Smooth muscle cell (in vitro differentiated cells): Measurements from ENCODE around the gene ZBTB40. TPM values are rescaled to one million over a fixed set of nuclear protein-coding genes. Genes with fewer than 3 reads are reported as not detected.

Experiments used
- DNase-seq: peaks from one replicate; lab custom pipeline; 2025; ENCODE audit not compliant: unreplicated experiment; lab: John Stamatoyannopoulos, UW
- H2AFZ ChIP-seq: fragments of 200-600 bp; sonication (generic); 2 replicates; pipeline ENCODE4 v1.6.0; 2016; ENCODE audit warnings: antibody characterized with exemption, low read depth, mild to moderate bottlenecking
- H3F3A ChIP-seq: fragments of 200-600 bp; sonication (generic); 2 replicates; pipeline ENCODE4 v1.6.0; 2017; ENCODE audit warnings: antibody characterized with exemption, low read depth
- H3K27ac ChIP-seq: fragments of 200-600 bp; sonication (generic); 2 replicates; pipeline ENCODE4 v1.5.1; 2016; ENCODE audit warnings: low read depth, mild to moderate bottlenecking
- H3K27me3 ChIP-seq: fragments of 200-600 bp; sonication (generic); 2 replicates; pipeline ENCODE4 v1.6.1; 2016; ENCODE audit warnings: low read depth, mild to moderate bottlenecking
- H3K36me3 ChIP-seq: fragments of 200-600 bp; sonication (generic); 2 replicates; pipeline ENCODE4 v1.5.1; 2016; ENCODE audit warnings: low read depth
- H3K4me1 ChIP-seq: fragments of 200-600 bp; sonication (generic); 2 replicates; pipeline ENCODE4 v1.5.1; 2016; ENCODE audit warnings: low read depth
- H3K4me2 ChIP-seq: fragments of 200-600 bp; sonication (generic); 2 replicates; pipeline ENCODE4 v1.6.0; 2016; ENCODE audit warnings: mild to moderate bottlenecking
- H3K4me3 ChIP-seq: fragments of 200-600 bp; sonication (generic); 2 replicates; pipeline ENCODE4 v1.5.1; 2016; ENCODE audit warnings: mild to moderate bottlenecking
- H3K79me2 ChIP-seq: fragments of 200-600 bp; sonication (generic); 2 replicates; pipeline ENCODE4 v1.6.0; 2016; ENCODE audit warnings: low read depth, mild to moderate bottlenecking
- H3K9ac ChIP-seq: fragments of 200-600 bp; sonication (generic); 2 replicates; pipeline ENCODE4 v1.6.0; 2016; ENCODE audit warnings: low read depth
- H3K9me3 ChIP-seq: fragments of 200-600 bp; sonication (generic); replicated peaks from 2 replicates; pipeline ENCODE4 v1.5.1; 2016; ENCODE audit warnings: low read depth
- H4K20me1 ChIP-seq: fragments of 200-600 bp; sonication (generic); 2 replicates; pipeline ENCODE4 v1.6.0; 2016; ENCODE audit warnings: low read depth
- WGBS: methylation state at CpG from one replicate; pipeline ENCODE4 v1.1.7; 2016; ENCODE audit warnings: low lambda C conversion rate; 5-methylcytosine and 5-hydroxymethylcytosine counted together
- polyA plus RNA-seq: library from polyadenylated mRNA; unstranded; fragments of >200 nt; fragmentation: Nextera tagmentation; extraction: Ambion mirVana; gene quantifications from 2 replicates; pipeline ENCODE4 v1.2.1, GENCODE V29; 2016
- total RNA-seq: library from RNA; depleted of rRNA; stranded (reverse); fragments of >200 nt; gene quantifications from 2 replicates; pipeline ENCODE4 v1.2.3, GENCODE V29; 2014
- TF ChIP-seq, protein P1 (sequence below): fragments of 200-600 bp; sonication (generic); IDR thresholded peaks from 2 replicates; pipeline ENCODE4 v1.5.1; 2017; ENCODE audit warnings: borderline replicate concordance, mild to moderate bottlenecking, antibody characterized with exemption; ENCODE audit not compliant: insufficient read depth, poor library complexity, severe bottlenecking

ZBTB40 gene
- total and polyA plus RNA-seq, 2 experiments from 2014 or later: 4.1 to 14.6 TPM

- H3K27me3 ChIP-seq: no peaks in the 10 kb centered on the region
- no peaks in the 10 kb centered on the region for H3K79me2 ChIP-seq
- H4K20me1 ChIP-seq: no peaks in the 10 kb centered on the region
- TF ChIP-seq, protein P1, sequence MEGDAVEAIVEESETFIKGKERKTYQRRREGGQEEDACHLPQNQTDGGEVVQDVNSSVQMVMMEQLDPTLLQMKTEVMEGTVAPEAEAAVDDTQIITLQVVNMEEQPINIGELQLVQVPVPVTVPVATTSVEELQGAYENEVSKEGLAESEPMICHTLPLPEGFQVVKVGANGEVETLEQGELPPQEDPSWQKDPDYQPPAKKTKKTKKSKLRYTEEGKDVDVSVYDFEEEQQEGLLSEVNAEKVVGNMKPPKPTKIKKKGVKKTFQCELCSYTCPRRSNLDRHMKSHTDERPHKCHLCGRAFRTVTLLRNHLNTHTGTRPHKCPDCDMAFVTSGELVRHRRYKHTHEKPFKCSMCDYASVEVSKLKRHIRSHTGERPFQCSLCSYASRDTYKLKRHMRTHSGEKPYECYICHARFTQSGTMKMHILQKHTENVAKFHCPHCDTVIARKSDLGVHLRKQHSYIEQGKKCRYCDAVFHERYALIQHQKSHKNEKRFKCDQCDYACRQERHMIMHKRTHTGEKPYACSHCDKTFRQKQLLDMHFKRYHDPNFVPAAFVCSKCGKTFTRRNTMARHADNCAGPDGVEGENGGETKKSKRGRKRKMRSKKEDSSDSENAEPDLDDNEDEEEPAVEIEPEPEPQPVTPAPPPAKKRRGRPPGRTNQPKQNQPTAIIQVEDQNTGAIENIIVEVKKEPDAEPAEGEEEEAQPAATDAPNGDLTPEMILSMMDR: no peak
- H3K4me2 ChIP-seq: no peak overlapping the region
- H3K9ac ChIP-seq: no peak overlapping the region
- H3K4me3 ChIP-seq: no peak overlapping the region
- no peaks in the 10 kb centered on the region for H3K4me1 ChIP-seq
- no peaks in the 10 kb centered on the region for H3K36me3 ChIP-seq
- peaks cover 15% of the 10 kb centered on the region for H3F3A ChIP-seq
- H3K9me3 ChIP-seq: peaks cover 9% of the 10 kb centered on the region
- no peak overlapping the region for H2AFZ ChIP-seq
- 52% methylated on average over 4 of the region's 4 CpGs for WGBS
- H3K27ac ChIP-seq: no peak overlapping the region
- DNase-seq: no peak
These were observed 8.3 kb upstream of the ZBTB40 start for GRCh38 chr1:22443332-22443731.

DNA sequence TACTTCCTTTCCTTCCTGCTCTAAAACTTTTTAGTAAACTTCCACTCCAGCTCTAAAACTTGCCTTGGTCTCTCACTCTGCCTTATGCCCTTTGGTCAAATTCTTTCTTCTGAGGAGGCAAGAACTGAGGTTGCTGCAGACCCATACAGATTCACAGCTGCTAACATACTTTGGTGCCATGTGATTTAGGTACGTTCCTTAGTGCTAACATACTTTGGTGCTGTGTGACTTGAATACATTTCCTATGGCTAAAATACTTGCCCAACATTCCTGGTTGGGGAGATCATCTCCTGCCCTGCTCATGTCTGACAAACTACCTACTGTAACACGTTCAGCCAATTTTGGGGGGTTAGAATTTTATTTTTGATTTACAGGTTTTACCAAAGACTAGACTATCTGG is 6.8 kb upstream of the ZBTB40 start:
- Histone ChIP-seq H3K4me2 (no peak overlapping the region), H3K36me3 (no peaks in the 10 kb centered on the region), H3K4me1 (no peaks in the 10 kb centered on the region), H3K79me2 (no peaks in the 10 kb centered on the region), H3K4me3 (no peak overlapping the region), H3K9me3 (peaks cover 9% of the 10 kb centered on the region), H4K20me1 (no peaks in the 10 kb centered on the region), H3K27me3 (no peaks in the 10 kb centered on the region), H2AFZ (no peak overlapping the region), H3K27ac (no peak overlapping the region), H3K9ac (no peak overlapping the region), H3F3A (peaks cover 17% of the 10 kb centered on the region)
- no peak for DNase-seq
- WGBS: 92% methylated on average over 2 of the region's 2 CpGs
- TF ChIP-seq, protein P1: no peak

DNA sequence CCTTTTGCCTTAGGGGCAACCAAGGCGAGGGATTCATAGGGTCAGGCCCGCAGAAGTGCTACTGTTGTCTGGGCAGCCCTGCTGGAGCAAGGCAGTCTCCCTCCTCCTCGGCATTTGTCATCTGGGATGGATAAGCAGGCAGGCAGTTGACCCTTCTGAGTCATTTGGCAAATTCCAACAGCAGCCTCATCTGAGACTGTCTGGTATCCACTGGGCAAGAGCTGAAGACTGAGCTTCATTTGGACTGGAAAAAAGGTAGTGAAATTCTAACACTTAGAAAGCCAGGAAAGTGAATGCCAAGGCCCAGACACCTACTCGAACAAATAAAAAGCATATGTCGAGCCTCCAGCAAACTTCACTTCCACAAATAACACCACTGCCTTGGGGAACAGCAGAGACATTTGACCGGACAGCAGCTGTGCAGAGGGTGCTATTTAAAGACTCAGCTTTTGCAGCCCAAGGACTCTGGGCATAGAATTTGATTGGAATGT is 4.0 kb upstream of the ZBTB40 start:
- peak overlapping the region; percentile 34 for H3K4me2 ChIP-seq
- no peaks in the 10 kb centered on the region for H3K9me3 ChIP-seq
- no peaks in the 10 kb centered on the region for H3K27me3 ChIP-seq
- WGBS: 21% methylated on average over 6 of the region's 6 CpGs
- peaks cover 17% of the 10 kb centered on the region for H3F3A ChIP-seq
- peak overlapping the region; percentile 75 for H3K27ac ChIP-seq
- TF ChIP-seq, protein P1: no peak
- DNase-seq: no peak
- H3K4me1 ChIP-seq: peaks cover 3% of the 10 kb centered on the region
- H3K79me2 ChIP-seq: no peaks in the 10 kb centered on the region
- H3K9ac ChIP-seq: no peak overlapping the region
- H4K20me1 ChIP-seq: no peaks in the 10 kb centered on the region
- peak overlapping the region; percentile 8 for H2AFZ ChIP-seq
- H3K4me3 ChIP-seq: no peak overlapping the region
- no peaks in the 10 kb centered on the region for H3K36me3 ChIP-seq

DNA sequence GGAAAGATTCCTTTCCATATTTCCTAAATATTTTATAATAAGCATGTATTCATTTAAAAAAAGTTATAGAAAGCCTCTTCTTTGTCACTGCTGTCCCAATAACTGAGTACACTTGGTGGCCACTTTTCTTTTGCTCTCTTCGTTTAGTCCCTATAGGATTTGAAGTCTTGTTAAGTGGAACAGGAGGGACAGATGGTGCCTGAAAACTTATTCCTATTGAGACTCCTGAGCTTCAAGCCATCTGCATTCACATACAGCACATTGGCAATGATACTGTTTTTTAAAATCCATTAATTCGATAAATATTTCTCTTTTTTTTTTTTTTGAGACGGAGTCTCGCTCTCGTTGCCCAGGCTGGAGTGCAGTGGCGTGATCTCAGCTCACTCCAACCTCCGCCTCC is 2.0 kb upstream of the ZBTB40 start:
- Histone ChIP-seq H4K20me1 (no peaks in the 10 kb centered on the region), H3K79me2 (peaks cover 16% of the 10 kb centered on the region), H3K4me1 (peaks cover 3% of the 10 kb centered on the region), H3K4me2 (no peak overlapping the region), H3K9me3 (no peaks in the 10 kb centered on the region), H3F3A (peaks cover 17% of the 10 kb centered on the region), H3K36me3 (no peaks in the 10 kb centered on the region), H2AFZ (no peak overlapping the region), H3K27me3 (no peaks in the 10 kb centered on the region), H3K4me3 (no peak overlapping the region), H3K9ac (no peak overlapping the region), H3K27ac (no peak overlapping the region)
- TF ChIP-seq, protein P1: no peak
- no peak for DNase-seq
- WGBS: over 99% methylated on average over 7 of the region's 7 CpGs
